A549 (cell line): ENCODE measurements around the gene INVS.

Experiments used
- CHD4 ChIP-seq: fragments of 200-600 bp; sonication (generic); IDR thresholded peaks from 2 replicates; pipeline ENCODE4 v1.6.1; 2016; ENCODE audit warnings: antibody characterized with exemption, mild to moderate bottlenecking, borderline replicate concordance
- EP300 ChIP-seq, 2 experiments: fragments of >200 bp; sonication (Bioruptor Twin); formaldehyde crosslinking; IDR thresholded peaks; 2 replicates in 1 of 2; 3 replicates in 1 of 2; pipeline ENCODE4 v1.6.1; 2016 to 2017
- JUN ChIP-seq, 2 experiments: fragments of >200 bp; sonication (Bioruptor Twin); formaldehyde crosslinking; IDR thresholded peaks; 2 replicates in 1 of 2; 3 replicates in 1 of 2; pipeline ENCODE4 v1.6.1; 2016 to 2017
- MYC ChIP-seq: IDR thresholded peaks from 2 replicates; pipeline ENCODE4 v1.6.1; 2012; ENCODE audit warnings: mild to moderate bottlenecking, inconsistent platforms, low read length, improper control_type of control experiment, borderline replicate concordance
- NFE2L2 ChIP-seq: fragments of 150-350 bp; conservative IDR thresholded peaks from 2 replicates; pipeline ENCODE4 v1.6.1; 2014; ENCODE audit warnings: low read length
- PHF8 ChIP-seq: fragments of 200-600 bp; sonication (generic); IDR thresholded peaks from 2 replicates; pipeline ENCODE4 v1.6.1; 2016; ENCODE audit warnings: low read depth, mild to moderate bottlenecking, antibody characterized with exemption, moderate library complexity, borderline replicate concordance
- POLR2A ChIP-seq: IDR thresholded peaks from 2 replicates; pipeline ENCODE4 v1.6.1; 2012; ENCODE audit warnings: mild to moderate bottlenecking, low read length
- ZSCAN20 ChIP-seq: fragments of 250-450 bp; sonication (Bioruptor Pico); IDR thresholded peaks from 2 replicates; pipeline ENCODE4 v1.8.0; 2022; ENCODE audit warnings: mild to moderate bottlenecking, moderate library complexity
- TF ChIP-seq, protein P1 (sequence below): fragments of >200 bp; sonication (Bioruptor Twin); formaldehyde crosslinking; IDR thresholded peaks from 3 replicates; pipeline ENCODE4 v1.5.1; 2016

DNA sequence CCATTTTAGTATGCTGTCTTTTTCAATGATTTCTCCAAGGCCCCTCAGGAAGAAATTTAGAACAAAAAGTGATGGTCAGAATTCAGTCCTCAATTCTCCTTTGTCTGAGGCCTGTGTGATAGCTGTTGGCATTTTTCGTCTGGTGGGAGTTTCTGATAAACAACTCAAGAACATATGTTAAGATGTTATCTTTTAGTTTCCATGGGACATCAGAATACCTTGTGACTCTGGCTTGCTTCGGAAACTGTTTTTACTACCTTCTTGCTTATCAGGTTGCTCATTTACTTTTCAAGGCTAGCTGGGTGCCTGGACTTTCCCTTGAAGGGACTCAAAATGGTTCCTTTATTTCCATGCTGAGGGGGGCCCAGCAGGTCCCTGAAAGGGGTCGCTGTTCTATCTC is 97.2 kb downstream of the INVS start:
- TF ChIP-seq, protein P1, sequence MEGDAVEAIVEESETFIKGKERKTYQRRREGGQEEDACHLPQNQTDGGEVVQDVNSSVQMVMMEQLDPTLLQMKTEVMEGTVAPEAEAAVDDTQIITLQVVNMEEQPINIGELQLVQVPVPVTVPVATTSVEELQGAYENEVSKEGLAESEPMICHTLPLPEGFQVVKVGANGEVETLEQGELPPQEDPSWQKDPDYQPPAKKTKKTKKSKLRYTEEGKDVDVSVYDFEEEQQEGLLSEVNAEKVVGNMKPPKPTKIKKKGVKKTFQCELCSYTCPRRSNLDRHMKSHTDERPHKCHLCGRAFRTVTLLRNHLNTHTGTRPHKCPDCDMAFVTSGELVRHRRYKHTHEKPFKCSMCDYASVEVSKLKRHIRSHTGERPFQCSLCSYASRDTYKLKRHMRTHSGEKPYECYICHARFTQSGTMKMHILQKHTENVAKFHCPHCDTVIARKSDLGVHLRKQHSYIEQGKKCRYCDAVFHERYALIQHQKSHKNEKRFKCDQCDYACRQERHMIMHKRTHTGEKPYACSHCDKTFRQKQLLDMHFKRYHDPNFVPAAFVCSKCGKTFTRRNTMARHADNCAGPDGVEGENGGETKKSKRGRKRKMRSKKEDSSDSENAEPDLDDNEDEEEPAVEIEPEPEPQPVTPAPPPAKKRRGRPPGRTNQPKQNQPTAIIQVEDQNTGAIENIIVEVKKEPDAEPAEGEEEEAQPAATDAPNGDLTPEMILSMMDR, result no peak
- TF ChIP-seq PHF8 (no peak), NFE2L2 (no peak), ZSCAN20 (CRISPR knock-in tag) (no peak), MYC (no peak), JUN (IDR thresholded peaks at IDR 0.05) (no peak), EP300 (IDR thresholded peaks at IDR 0.05) (no peak), CHD4 (no peak), POLR2A (no peak)
